Heart right ventricle (tissue), 16 donors: ENCODE measurements around the gene TSEN34. TPM values are rescaled to one million over a fixed set of nuclear protein-coding genes. Genes with fewer than 3 reads are reported as not detected.

Experiments used
- ATAC-seq, 8 donors: fragments of 200-7000 bp; cut with Tn5 transposase; one replicate each; pipeline ENCODE4 v1.9.1; 2020; ENCODE audit warnings: mild to moderate bottlenecking in 8 of 8, moderate library complexity in 8 of 8, moderate number of reproducible peaks in 1 of 8
- DNase-seq, 2 donors: peaks; one replicate each; pipeline ENCODE4 v3.0.0-alpha.2; 2020
- H3K27ac ChIP-seq, 10 donors: fragments of 200-600 bp; sonication (generic) in 2 of 10; one replicate each; pipeline versions ENCODE4 v1.5.0 to v1.8.0; 2020 to 2022; ENCODE audit warnings: mild to moderate bottlenecking in 3 of 10
- H3K27me3 ChIP-seq, 7 donors: fragments of 200-600 bp; one replicate each; pipeline ENCODE4 v1.8.0; 2021 to 2022; ENCODE audit warnings: mild to moderate bottlenecking in 2 of 7
- H3K36me3 ChIP-seq, 9 donors: fragments of 200-600 bp; sonication (generic) in 1 of 9; one replicate each; pipeline versions ENCODE4 v1.5.0 to v1.8.0; 2020 to 2022; ENCODE audit warnings: mild to moderate bottlenecking in 2 of 9
- H3K4me1 ChIP-seq, 9 donors: fragments of 200-600 bp; sonication (generic) in 1 of 9; one replicate each; pipeline versions ENCODE4 v1.5.0 to v1.8.0; 2020 to 2022; ENCODE audit warnings: mild to moderate bottlenecking in 4 of 9
- H3K4me3 ChIP-seq, 10 donors: fragments of 200-600 bp; sonication (generic) in 2 of 10; one replicate each; pipeline versions ENCODE4 v1.5.0 to v1.8.0; 2020 to 2022; ENCODE audit warnings: mild to moderate bottlenecking in 7 of 10, moderate library complexity in 2 of 10
- H3K9me3 ChIP-seq, 11 donors: fragments of 200-600 bp in 10 of 11; sonication (generic) in 2 of 11; one replicate each; pipeline versions ENCODE4 v1.5.0 to v1.8.0; 2013 to 2022; ENCODE audit warnings: mild to moderate bottlenecking in 2 of 11, control low read depth in 1 of 11, moderate library complexity in 1 of 11
- WGBS, 2 donors: extraction: QIAGEN DNeasy Blood & Tissue Kit; methylation state at CpG; one replicate each; pipeline ENCODE4 v1.1.7; 2013; ENCODE audit warnings: inconsistent platforms in 1 of 2; 5-methylcytosine and 5-hydroxymethylcytosine counted together
- intact Hi-C, 10 donors: fragments of 100-400 bp; cut with DNase I; formaldehyde crosslinking; loops; one replicate each; pipeline versions ENCODE4 v1.11.1 to v1.14.2; 2022
- polyA plus RNA-seq, 2 donors: library from polyadenylated mRNA; stranded (reverse); fragments of 200-250 nt; gene quantifications; one replicate each; pipeline ENCODE4 v1.2.3, GENCODE V29; 2013
- total RNA-seq, 10 donors: library from RNA; stranded (reverse); fragmentation: NEBNext Ultra II Directional in 3 of 10; extraction: Animal tissue kit (Norgen Biotek cat#: 25700) in 3 of 10; gene quantifications; one replicate each; pipeline versions ENCODE4 v1.2.1 to v1.2.4, GENCODE V29; 2021 to 2023
- TF ChIP-seq, protein P1 (sequence below), 9 donors: fragments of 200-600 bp; sonication (generic) in 2 of 9; IDR thresholded peaks; one replicate each; pipeline versions ENCODE4 v1.5.0 to v1.8.0; 2021 to 2022; ENCODE audit warnings: antibody characterized with exemption in 9 of 9, mild to moderate bottlenecking in 5 of 9, moderate library complexity in 1 of 9
- donor health status: Arrhythmogenic right ventricular cardiomyopathy.
- donor health status: ischemic (EF 13 %, LVEDD 7.1; RV severe dilation, severe dysfunction).
- donor health status: healthy with polysubstance abuse.
- donor health status: DM: no; HTN: yes; CAD: no.
- donor health status: DM: no; HTN: no; CAD: no.
- donor health status: ischemic (EF 25% LVEDD 6.9; RV normal size, moderate dysfunction).
- donor health status: ischemic (EF 25% LVEDD 5.7; RV mildly dilated, moderate dysfunction).
- donor health status: healthy.
- donor health status: DM: yes; HTN: yes; CAD: no.
- donor health status: Ischemic cardiomyopathy.
- donor health status: ischemic (EF 35%, LVEDD 5.7; RV mildly dilated, moderate dysfunction).
- donor health status: nonischemic (EF 11% LVEDD 7.7; RV severe dilation, severe dysfunction).
- donor health status: DM: yes; HTN: yes; CAD: no.
- donor health status: PGD.
- donor health status: ischemic (EF 29% LVEDD 5.4; RV normal size, mild dysfunction).
- donor health status: nonischemic (EF 23%, LVEDD 6.1; RV moderate dilation, normal function).

The TSEN34 gene
- total and polyA plus RNA-seq, 12 donors: 5.6 to 38.0 (median 19.3) TPM

- DNase-seq: no peak
- H3K27me3 ChIP-seq: no peaks in the 10 kb centered on the region
- TF ChIP-seq, protein P1, sequence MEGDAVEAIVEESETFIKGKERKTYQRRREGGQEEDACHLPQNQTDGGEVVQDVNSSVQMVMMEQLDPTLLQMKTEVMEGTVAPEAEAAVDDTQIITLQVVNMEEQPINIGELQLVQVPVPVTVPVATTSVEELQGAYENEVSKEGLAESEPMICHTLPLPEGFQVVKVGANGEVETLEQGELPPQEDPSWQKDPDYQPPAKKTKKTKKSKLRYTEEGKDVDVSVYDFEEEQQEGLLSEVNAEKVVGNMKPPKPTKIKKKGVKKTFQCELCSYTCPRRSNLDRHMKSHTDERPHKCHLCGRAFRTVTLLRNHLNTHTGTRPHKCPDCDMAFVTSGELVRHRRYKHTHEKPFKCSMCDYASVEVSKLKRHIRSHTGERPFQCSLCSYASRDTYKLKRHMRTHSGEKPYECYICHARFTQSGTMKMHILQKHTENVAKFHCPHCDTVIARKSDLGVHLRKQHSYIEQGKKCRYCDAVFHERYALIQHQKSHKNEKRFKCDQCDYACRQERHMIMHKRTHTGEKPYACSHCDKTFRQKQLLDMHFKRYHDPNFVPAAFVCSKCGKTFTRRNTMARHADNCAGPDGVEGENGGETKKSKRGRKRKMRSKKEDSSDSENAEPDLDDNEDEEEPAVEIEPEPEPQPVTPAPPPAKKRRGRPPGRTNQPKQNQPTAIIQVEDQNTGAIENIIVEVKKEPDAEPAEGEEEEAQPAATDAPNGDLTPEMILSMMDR (IDR thresholded peaks at IDR 0.05): no peak
- peak overlapping the region; percentile 58 to 78 (median 70) for H3K4me3 ChIP-seq
- H3K9me3 ChIP-seq: no peaks in the 10 kb centered on the region
- intact Hi-C loops: loop anchor here in 1 of 10 donors (5.0 kb wide), 1 partner anchor 43 kb away; the partner anchor contains the start of gene RPS9
- peaks cover 4 to 62% (median 35%) of the 10 kb centered on the region in 9 donors for H3K4me1 ChIP-seq
- ATAC-seq: no peak
- WGBS, 2 donors: 11 to 13% methylated on average over 19 of the region's 19 CpGs
- peak overlapping the region; percentile 88 to 97 (median 95) for H3K27ac ChIP-seq
- H3K36me3 ChIP-seq: peaks cover 0 to 47% (median 44%) of the 10 kb centered on the region in 9 donors
Measured at GRCh38 chr19:54158812-54159351, 32.2 kb upstream of the TSEN34 start.

DNA sequence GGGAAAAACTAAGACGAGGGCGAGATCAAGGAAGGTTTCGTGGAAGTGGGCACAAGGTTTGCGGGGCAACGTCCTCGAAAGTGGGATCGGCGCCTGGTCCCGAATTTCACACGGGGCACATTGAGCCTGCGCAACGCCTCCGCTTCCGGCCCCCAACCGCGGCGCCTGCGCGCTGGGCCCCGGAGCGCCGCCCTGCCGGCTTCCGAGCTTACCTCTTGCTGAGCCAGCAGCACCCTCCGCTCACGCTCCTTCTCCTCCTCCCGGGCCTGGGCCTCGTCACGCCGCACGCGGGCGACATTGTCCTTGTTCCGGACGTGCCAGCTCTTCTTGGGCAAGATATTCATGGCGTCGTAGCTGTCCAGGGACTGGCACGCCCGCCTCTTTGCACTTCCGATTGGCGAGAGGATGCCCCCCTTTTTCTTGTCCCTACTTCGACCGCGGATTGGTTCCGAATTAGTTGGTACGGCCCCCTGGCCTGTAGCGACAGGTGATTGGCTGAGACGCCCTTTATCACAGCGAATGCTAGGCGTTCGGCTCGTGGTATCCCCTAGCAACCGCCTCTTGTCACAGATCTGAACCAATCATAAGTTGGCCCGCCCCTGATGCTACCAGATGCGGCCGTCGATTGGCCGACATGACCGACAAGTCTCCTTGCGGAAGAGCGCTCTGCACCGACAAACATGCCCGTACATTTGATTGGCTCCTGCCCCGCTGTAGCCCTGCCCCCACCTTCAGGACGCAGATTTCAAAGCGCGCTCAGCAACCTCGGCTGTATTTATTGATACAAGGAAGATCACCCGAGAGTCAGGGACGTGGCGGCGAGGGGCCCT lies 31.5 kb upstream of the TSEN34 start, which contains the start of gene LENG1:
Gene LENG1, minus strand, starts transcription at position 370 of the 830 bp plus-strand sequence. Its CDS starts 26 bp downstream, at position 344.
- no peaks in the 10 kb centered on the region for H3K9me3 ChIP-seq
- 0% methylated on average over 72 of the region's 72 CpGs for WGBS, 2 donors
- H3K4me1 ChIP-seq: peaks cover 4 to 63% (median 36%) of the 10 kb centered on the region in 9 donors
- peaks cover 0 to 6% (median 3%) of the 10 kb centered on the region in 7 donors for H3K27me3 ChIP-seq
- intact Hi-C loops: loop anchor here in 2 of 10 donors (5.0 kb wide), 1 partner anchor 43 kb away; the partner anchor contains the start of gene RPS9 (in 2 of the 2)
- peak within 1 kb of the TSS; percentile 58 to 78 (median 70) for H3K4me3 ChIP-seq
- H3K36me3 ChIP-seq: peaks cover 0 to 40% (median 37%) of the 10 kb centered on the region in 9 donors
- DNase-seq (peak; percentile 96 to 100), ATAC-seq (peak; percentile 91 to 97 (median 95))
- peak within 1 kb of the TSS; percentile 88 to 97 (median 95) for H3K27ac ChIP-seq
- TF ChIP-seq, protein P1 (IDR thresholded peaks at IDR 0.05): peak in 8 of 9 donors; percentile 14 to 66 (median 46)

DNA sequence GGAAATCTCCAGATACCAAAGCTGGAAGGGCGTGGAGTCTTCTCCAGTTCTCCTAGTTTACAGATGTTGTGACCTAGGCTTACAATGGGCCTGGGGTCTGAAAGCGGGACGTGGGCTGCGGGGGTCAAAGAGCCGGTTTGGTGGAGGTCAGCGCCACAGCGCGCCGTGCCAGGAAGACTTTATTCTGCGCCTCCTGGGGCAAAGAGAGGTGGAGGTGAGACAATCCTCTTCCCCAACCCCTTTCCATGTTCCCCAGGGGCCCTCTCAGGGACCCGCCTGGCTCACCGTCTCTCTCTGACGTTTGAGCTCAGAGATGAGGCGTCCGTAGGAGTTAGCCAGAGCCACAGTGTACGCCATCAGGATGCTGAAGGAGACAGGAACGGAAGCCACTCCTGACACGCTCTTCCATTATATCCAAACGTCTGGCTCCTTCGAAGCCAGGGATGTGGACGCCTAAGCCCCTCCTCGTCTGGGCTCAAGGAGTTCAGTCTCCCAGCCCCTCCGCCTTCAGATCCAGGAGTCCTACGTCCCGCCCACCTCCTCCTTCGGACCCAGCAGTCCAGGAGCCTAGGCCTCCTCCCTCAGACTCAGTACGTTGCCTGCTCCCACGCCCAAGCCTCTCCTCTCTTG lies 30.8 kb upstream of the TSEN34 start:
- peak overlapping the region in 9 of 10 donors; percentile 38 to 95 (median 80) for H3K27ac ChIP-seq
- peaks cover 0 to 32% (median 30%) of the 10 kb centered on the region in 9 donors for H3K36me3 ChIP-seq
- DNase-seq (no peak), ATAC-seq (no peak)
- H3K4me1 ChIP-seq: peaks cover 4 to 59% (median 37%) of the 10 kb centered on the region in 9 donors
- peak overlapping the region; percentile 16 to 76 (median 62) for H3K4me3 ChIP-seq
- intact Hi-C loops: loop anchor here in 1 of 10 donors (5.0 kb wide), 1 partner anchor 42 kb away; the partner anchor contains the start of gene RPS9
- 1 to 3% methylated on average over 28 of the region's 28 CpGs for WGBS, 2 donors
- no peaks in the 10 kb centered on the region for H3K9me3 ChIP-seq
- peaks cover 0 to 13% (median 8%) of the 10 kb centered on the region in 7 donors for H3K27me3 ChIP-seq
- TF ChIP-seq, protein P1 (IDR thresholded peaks at IDR 0.05): no peak
